ENCODE measurements around the gene ZNF837. TPM values are rescaled to one million over a fixed set of nuclear protein-coding genes. Genes with fewer than 3 reads are reported as not detected.

ZNF837 gene
- polyA plus RNA-seq, 2 of the 4 experiments (the other 2 are of a cell fraction): 0.74 to 1.0 TPM

- ChIA-PET POLR2A (no interaction called here), CTCF (interaction anchor here (1.3 kb wide), 1 partner anchor 126 kb away, joined by 8 read pairs; the partner anchor contains the start of gene ZBTB45)
- H3K4me1 ChIP-seq: peaks cover 44% of the 10 kb centered on the region
- ATAC-seq (no peak), FAIRE-seq (no peak), DNase-seq (ENCODE audit: low read depth in 1 of 2, low spot score in 1 of 2) (no peak)
- no peak overlapping the region for H3K4me3 ChIP-seq
- TF ChIP-seq ZFP36 (IDR thresholded peaks at IDR 0.05; ENCODE audit: borderline replicate concordance, partially characterized antibody) (peak; percentile 68), RARB (CRISPR knock-in tag; IDR thresholded peaks at IDR 0.05) (no peak)
- no peak overlapping the region for H3K4me2 ChIP-seq
- H3K9me3 ChIP-seq: no peaks in the 10 kb centered on the region
- H3K27ac ChIP-seq: no peak overlapping the region
- 91% methylated on average over 25 of the region's 26 CpGs for WGBS (ENCODE audit: missing lambda C conversion rate)
Measured at GRCh38 chr19:58392945-58393724, 12.3 kb upstream of the ZNF837 start.

GRCh38 chr19:58388175-58388526 is 7.3 kb upstream of the ZNF837 start:
- TF ChIP-seq RARB (CRISPR knock-in tag; IDR thresholded peaks at IDR 0.05): no peak
- no peak for TF ChIP-seq CEBPB (IDR thresholded peaks at IDR 0.05)
- no peak for TF ChIP-seq TP53 (CRISPR knock-in tag; IDR thresholded peaks at IDR 0.05)
- no peak for TF ChIP-seq JUNB (IDR thresholded peaks at IDR 0.05)
- no peak for TF ChIP-seq KDM5A (IDR thresholded peaks at IDR 0.05)
- TF ChIP-seq MYC (IDR thresholded peaks at IDR 0.05; ENCODE audit: borderline replicate concordance, low read length): no peak
- no peak for TF ChIP-seq NR3C1 (IDR thresholded peaks at IDR 0.05)
- TF ChIP-seq HOXB5 (CRISPR knock-in tag; IDR thresholded peaks at IDR 0.05): no peak
- no peak for TF ChIP-seq HMGXB4 (CRISPR knock-in tag; IDR thresholded peaks at IDR 0.05; ENCODE audit: borderline replicate concordance)
- TF ChIP-seq MAFK (IDR thresholded peaks at IDR 0.05; ENCODE audit: partially characterized antibody): no peak
- TF ChIP-seq JUN (IDR thresholded peaks at IDR 0.05): no peak
- no peak for TF ChIP-seq PBX3 (IDR thresholded peaks at IDR 0.05)
- no peak for TF ChIP-seq ATOH8 (CRISPR knock-in tag; IDR thresholded peaks at IDR 0.05; ENCODE audit: low read depth)
- no peak for TF ChIP-seq NFE2L2 (conservative IDR thresholded peaks at IDR 0.05; ENCODE audit: low read length)
- TF ChIP-seq NPAS2 (CRISPR knock-in tag; IDR thresholded peaks at IDR 0.05; ENCODE audit: borderline replicate concordance): no peak
- TF ChIP-seq HDAC2 (IDR thresholded peaks at IDR 0.05): no peak
- TF ChIP-seq CHD2 (IDR thresholded peaks at IDR 0.05; ENCODE audit: low read length, partially characterized antibody): no peak
- TF ChIP-seq BCL3 (IDR thresholded peaks at IDR 0.05): no peak
- TF ChIP-seq ZFP36 (IDR thresholded peaks at IDR 0.05; ENCODE audit: borderline replicate concordance, partially characterized antibody): no peak
- no peak for ATAC-seq

More at GRCh38 chr19:58388175-58388526, 7.3 kb upstream of the ZNF837 start:
- DNase-seq (ENCODE audit: low read depth in 1 of 2, low spot score in 1 of 2): no peak
- ChIA-PET CTCF (interaction anchor here (0.9 to 1.2 kb wide), 2 partner anchors 12 to 132 kb away, joined by 3 to 4 read pairs; partner anchors contain the start of gene ZBTB45), POLR2A (interaction anchor here (1.0 to 1.7 kb wide), 2 partner anchors 26 to 62 kb away, joined by 3 to 10 read pairs; partner anchors contain the start of gene ZNF497)
- peaks cover 38% of the 10 kb centered on the region for H3K4me1 ChIP-seq
- peak overlapping the region; percentile 81 for H3K4me3 ChIP-seq
- H3K4me2 ChIP-seq: peak overlapping the region; percentile 96
- no peak for FAIRE-seq
- peak overlapping the region; percentile 99; a peak in 5 of 6 replicates for H3K27ac ChIP-seq
- 38% methylated on average over 3 of the region's 3 CpGs for WGBS (ENCODE audit: missing lambda C conversion rate)
- H3K9me3 ChIP-seq: no peaks in the 10 kb centered on the region
